Fibroblast of pulmonary artery (primary cell): ENCODE data around the gene WDR36.

Experiments used
- DNase-seq: peaks from one replicate; pipeline ENCODE4 v3.0.0-alpha.2; 2010; ENCODE audit warnings: low read depth
- H3K4me3 ChIP-seq: replicated peaks from 2 replicates; pipeline ENCODE4 v1.5.1; 2011; ENCODE audit warnings: low read depth, mild to moderate bottlenecking, control low read depth, low read length, moderate library complexity
- TF ChIP-seq, protein P1 (sequence below): IDR thresholded peaks from 2 replicates; pipeline ENCODE4 v1.5.1; 2011; ENCODE audit warnings: mild to moderate bottlenecking, control low read depth, low read length, inconsistent platforms; ENCODE audit errors: missing control alignments

The WDR36 gene

GRCh38 chr5:111144352-111144930 is 52.3 kb downstream of the WDR36 start:
- DNase-seq: peak; percentile 53
- H3K4me3 ChIP-seq: peak overlapping the region; percentile 1
- TF ChIP-seq, protein P1, sequence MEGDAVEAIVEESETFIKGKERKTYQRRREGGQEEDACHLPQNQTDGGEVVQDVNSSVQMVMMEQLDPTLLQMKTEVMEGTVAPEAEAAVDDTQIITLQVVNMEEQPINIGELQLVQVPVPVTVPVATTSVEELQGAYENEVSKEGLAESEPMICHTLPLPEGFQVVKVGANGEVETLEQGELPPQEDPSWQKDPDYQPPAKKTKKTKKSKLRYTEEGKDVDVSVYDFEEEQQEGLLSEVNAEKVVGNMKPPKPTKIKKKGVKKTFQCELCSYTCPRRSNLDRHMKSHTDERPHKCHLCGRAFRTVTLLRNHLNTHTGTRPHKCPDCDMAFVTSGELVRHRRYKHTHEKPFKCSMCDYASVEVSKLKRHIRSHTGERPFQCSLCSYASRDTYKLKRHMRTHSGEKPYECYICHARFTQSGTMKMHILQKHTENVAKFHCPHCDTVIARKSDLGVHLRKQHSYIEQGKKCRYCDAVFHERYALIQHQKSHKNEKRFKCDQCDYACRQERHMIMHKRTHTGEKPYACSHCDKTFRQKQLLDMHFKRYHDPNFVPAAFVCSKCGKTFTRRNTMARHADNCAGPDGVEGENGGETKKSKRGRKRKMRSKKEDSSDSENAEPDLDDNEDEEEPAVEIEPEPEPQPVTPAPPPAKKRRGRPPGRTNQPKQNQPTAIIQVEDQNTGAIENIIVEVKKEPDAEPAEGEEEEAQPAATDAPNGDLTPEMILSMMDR: peak; percentile 5

DNA sequence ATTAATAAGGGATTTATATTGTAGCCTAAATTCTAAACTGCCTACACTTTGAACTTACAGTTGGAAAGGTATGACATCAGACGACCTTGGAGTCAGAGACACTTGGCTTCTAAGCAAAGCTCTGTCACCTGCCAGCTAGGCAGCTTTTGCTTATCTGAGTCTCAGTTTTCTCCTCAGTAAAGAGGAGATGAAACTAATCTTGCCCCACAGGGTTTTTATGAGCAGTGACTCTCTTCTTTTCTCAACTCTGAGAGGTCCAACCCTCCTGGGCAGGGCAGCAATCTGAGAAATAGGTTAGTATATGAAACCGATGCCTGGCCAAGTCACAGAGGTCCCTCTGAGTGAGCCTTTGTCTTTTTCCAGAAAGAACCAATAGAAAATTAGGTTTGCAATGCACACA is 53.9 kb downstream of the WDR36 start:
- DNase-seq: no peak
- TF ChIP-seq, protein P1: no peak
- H3K4me3 ChIP-seq: no peak overlapping the region

- TF ChIP-seq, protein P1: no peak
- DNase-seq: no peak
- no peak overlapping the region for H3K4me3 ChIP-seq
Observed at GRCh38 chr5:111147502-111147901, 55.4 kb downstream of the WDR36 start.

DNA sequence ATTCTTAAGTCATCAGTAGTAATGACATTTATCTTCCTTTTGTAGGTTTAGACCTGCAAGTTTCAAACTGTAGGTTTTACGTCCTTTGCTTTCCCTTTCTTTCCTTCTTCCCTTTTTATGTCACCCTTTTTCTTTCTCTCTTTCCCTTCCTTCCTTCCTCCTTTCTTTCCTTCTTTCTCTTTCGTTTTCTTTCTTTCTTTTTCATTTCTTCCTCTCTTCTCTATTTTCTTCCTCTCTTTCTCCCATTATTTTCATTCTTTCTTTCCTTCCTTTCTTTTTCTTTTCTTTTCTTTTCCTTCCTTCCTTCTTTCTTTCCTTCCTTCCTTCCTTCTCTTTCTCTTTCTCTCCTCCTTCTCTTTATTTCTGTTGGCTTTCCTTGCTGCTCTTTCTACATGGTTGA is 59.9 kb downstream of the WDR36 start:
- no peak for DNase-seq
- TF ChIP-seq, protein P1: no peak
- H3K4me3 ChIP-seq: no peak overlapping the region

DNA sequence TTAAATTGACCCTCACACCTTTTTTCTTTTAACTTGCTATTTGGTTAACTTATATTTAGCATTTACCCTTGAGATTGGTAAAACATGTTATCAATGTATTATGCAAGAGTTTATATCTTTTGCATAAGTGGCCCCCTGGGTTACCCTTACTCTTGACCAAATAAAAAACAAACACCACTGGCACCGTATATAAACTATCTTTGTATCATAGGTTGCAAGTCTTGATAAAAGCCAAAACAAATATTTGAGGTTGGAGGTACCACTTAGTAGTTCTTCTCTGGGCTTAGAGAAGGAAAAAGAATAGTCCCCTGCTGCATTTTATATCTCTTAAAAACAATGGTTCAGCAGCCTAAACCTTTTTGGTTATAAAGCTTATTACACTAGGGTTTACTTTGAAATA is 61.3 kb downstream of the WDR36 start:
- no peak overlapping the region for H3K4me3 ChIP-seq
- TF ChIP-seq, protein P1: no peak
- DNase-seq: no peak

GRCh38 chr5:111153945-111154344 is 61.8 kb downstream of the WDR36 start:
- DNase-seq: no peak
- H3K4me3 ChIP-seq: no peak overlapping the region
- TF ChIP-seq, protein P1: no peak

DNA sequence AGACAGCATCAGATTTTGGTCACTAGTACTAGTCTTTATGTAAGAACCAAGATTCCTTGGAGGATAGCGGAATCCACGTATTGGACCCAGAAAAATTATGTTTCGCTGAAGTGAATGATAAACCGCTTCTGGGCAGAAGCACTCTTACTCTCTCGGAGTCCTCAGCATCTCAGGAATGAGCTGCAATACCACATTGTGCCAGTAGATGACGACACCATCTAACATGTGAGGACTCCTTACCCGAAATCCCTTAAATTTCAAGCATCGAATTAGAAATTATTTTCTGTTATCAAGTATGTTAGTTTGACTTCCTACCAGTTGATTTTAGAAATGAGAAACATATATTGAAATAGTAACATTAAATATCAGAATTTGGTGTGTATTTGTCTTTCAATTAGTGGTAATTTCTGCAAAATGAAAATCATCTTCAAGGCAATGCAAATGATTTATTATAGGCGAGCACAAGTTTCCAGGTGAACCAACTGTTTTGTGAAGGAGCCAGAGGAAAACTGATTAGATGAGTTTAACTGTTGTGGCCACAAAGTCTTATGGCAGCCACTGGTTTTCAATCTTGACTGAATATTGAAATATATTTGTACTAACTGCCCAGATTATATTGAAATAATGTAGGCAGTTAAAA is 66.1 kb downstream of the WDR36 start:
- TF ChIP-seq, protein P1: no peak
- H3K4me3 ChIP-seq: no peak overlapping the region

More for the DNA sequence above, 66.1 kb downstream of the WDR36 start:
- DNase-seq: peak; percentile 91
